IPS-18a (cell line): ENCODE measurements around the gene CHRNA5.
"Not testable (repeated sequence)": the region's sequence is repeated elsewhere in the genome, so short reads cannot be mapped to it uniquely, and the experiment has no call there.

Experiments used
- H3K27ac ChIP-seq: one replicate; pipeline ENCODE4 v1.5.1; 2013; ENCODE audit warnings: low read length
- H3K27me3 ChIP-seq: one replicate; pipeline ENCODE4 v1.6.1; 2013; ENCODE audit warnings: mild to moderate bottlenecking, low read length; ENCODE audit not compliant: control insufficient read depth, insufficient read depth
- H3K36me3 ChIP-seq: one replicate; pipeline ENCODE4 v1.6.1; 2013; ENCODE audit warnings: low read depth, low read length; ENCODE audit not compliant: control insufficient read depth
- H3K4me1 ChIP-seq: one replicate; pipeline ENCODE4 v1.6.1; 2013; ENCODE audit warnings: low read depth, low read length; ENCODE audit not compliant: control insufficient read depth
- H3K4me3 ChIP-seq: one replicate; pipeline ENCODE4 v1.5.1; 2013; ENCODE audit warnings: low read length
- H3K9ac ChIP-seq: one replicate; pipeline ENCODE4 v1.6.1; 2013; ENCODE audit warnings: mild to moderate bottlenecking, low read length, moderate library complexity
- H3K9me3 ChIP-seq: one replicate; pipeline ENCODE4 v1.6.1; 2013; ENCODE audit warnings: low read depth, low read length; ENCODE audit not compliant: control insufficient read depth

The CHRNA5 gene

DNA sequence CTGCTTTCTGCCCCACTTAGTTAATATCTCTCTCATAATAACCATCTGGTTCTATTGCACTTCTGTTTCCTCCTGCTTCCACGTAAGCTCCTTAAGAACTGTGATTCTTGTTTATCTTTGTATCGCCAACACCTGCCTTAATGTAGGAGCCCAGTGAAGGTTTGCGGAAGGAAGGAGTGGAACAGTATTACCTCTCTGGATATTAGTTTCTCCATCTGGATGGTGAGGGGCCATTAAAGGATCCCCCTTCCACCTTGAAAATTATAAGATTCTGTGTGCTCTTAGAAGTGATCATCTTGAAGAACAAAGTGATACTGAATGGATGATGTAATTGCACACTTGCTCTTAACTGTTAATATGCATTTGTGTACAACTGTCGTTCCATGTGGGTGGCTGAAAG is 2.2 kb downstream of the CHRNA5 start:
- no peak overlapping the region for H3K27ac ChIP-seq
- H3K27me3 ChIP-seq: no peaks in the 10 kb centered on the region
- no peaks in the 10 kb centered on the region for H3K4me1 ChIP-seq
- no peak overlapping the region for H3K9ac ChIP-seq
- no peaks in the 10 kb centered on the region for H3K36me3 ChIP-seq
- H3K4me3 ChIP-seq: no peak overlapping the region
- H3K9me3 ChIP-seq: no peaks in the 10 kb centered on the region

DNA sequence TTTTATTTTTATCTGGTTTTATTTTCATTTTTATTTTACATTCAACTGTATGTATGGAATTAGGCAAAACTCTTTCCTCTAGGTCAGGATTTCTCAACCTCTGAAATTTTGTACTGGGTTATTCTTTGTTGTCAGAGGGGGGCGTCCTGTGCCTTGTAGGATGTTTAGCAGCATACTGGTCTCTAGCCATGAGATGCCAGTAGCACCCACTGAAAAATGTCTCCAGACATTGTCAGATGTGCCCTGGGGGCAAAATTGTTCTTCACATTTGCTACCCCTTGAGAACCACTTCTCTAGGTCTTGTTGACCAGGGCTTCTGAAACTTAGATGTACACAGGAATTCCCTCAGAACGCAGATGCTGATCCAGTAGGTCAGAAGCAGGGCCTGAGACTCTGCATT is 5.4 kb downstream of the CHRNA5 start:
- H3K27me3 ChIP-seq: no peaks in the 10 kb centered on the region
- H3K4me3 ChIP-seq: no peak overlapping the region
- H3K4me1 ChIP-seq: no peaks in the 10 kb centered on the region
- no peak overlapping the region for H3K27ac ChIP-seq
- no peaks in the 10 kb centered on the region for H3K36me3 ChIP-seq
- no peak overlapping the region for H3K9ac ChIP-seq
- no peaks in the 10 kb centered on the region for H3K9me3 ChIP-seq

DNA sequence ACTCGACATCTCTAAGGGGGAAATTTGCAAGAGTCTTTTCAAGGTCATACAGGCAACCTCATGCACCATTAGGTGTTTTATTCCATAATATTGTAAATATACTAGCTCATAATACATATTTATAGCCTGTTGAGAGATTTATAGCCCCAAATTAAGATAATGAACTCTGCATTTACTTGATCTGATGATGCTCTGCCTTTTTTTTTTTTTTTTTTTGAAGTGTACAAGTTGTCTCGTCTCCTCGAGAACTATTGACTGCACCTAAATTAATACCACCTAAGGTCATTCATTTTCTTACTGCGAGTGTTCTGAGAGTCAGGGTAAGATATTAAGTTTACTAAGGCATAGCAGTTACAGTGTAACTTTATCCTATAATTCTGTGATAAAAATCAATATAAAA is 6.1 kb downstream of the CHRNA5 start:
- H3K9me3 ChIP-seq: no peaks in the 10 kb centered on the region
- H3K27me3 ChIP-seq: no peaks in the 10 kb centered on the region
- no peaks in the 10 kb centered on the region for H3K36me3 ChIP-seq
- no peak overlapping the region for H3K27ac ChIP-seq
- no peaks in the 10 kb centered on the region for H3K4me1 ChIP-seq
- no peak overlapping the region for H3K4me3 ChIP-seq
- no peak overlapping the region for H3K9ac ChIP-seq

DNA sequence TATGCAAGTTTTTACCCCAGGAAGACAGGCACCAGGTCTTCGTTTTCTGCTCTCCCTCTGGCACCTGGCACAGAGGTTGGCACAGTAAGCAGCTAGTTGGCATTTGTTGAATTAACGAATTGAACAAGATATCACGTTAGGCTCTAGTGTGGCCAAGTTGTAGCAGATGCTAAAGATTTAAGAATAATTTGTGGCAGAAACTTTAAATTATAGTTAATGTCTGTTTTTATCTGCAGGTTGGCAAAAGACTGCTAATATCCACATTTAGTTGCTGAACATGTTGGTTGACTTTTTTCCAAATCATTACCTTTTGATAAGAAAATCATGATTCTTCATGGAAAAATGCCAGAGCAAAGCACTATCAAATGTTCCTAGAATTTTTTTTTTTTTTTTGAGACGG is 8.1 kb downstream of the CHRNA5 start:
- Histone ChIP-seq H3K36me3 (no peaks in the 10 kb centered on the region), H3K9ac (no peak overlapping the region), H3K27ac (no peak overlapping the region), H3K9me3 (no peaks in the 10 kb centered on the region), H3K27me3 (no peaks in the 10 kb centered on the region), H3K4me1 (no peaks in the 10 kb centered on the region), H3K4me3 (no peak overlapping the region)

DNA sequence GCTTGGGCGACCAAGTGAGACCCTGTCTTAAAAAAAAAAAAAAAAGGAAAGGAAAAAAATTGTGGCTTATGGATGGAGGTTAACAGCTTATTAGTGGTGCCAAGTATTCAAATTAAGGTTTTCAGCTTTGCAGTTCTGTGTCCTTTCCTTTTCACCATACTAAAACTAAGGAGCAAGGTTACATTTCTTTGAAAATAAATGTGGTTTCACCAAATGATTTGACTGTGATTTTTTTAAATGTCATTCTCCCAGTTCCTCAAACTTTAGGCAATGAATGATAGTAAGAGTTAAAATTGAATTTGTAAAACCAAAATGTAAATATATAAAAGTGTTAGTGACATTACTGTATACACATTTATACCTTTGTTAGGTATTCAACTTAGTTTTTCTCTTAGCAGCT is 9.6 kb downstream of the CHRNA5 start:
- Histone ChIP-seq H3K9me3 (no peaks in the 10 kb centered on the region), H3K4me1 (no peaks in the 10 kb centered on the region), H3K36me3 (no peaks in the 10 kb centered on the region), H3K9ac (no peak overlapping the region), H3K27ac (no peak overlapping the region), H3K4me3 (no peak overlapping the region), H3K27me3 (no peaks in the 10 kb centered on the region)

DNA sequence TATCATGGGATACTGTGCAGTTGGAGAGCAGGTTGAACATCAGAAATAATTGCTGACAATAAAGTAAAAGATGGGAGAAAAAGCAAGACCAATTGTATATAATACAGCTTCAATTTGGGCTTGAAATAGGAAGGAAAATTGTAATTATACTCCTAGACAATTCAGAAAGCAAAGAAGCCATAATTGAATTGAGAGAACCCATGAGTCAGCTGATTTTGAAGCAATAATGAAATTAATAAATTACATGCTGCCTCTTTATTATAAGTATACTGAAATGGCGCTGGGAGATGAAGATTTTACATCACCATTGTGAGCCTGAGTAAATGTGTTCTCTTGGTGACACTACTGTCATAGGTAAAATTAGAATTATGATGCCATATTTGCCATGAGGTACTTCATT is 32.3 kb downstream of the CHRNA5 start:
- Histone ChIP-seq H3K27ac (no peak overlapping the region), H3K36me3 (peaks cover 18% of the 10 kb centered on the region), H3K4me3 (no peak overlapping the region), H3K4me1 (no peaks in the 10 kb centered on the region), H3K9ac (no peak overlapping the region), H3K9me3 (no peaks in the 10 kb centered on the region), H3K27me3 (no peaks in the 10 kb centered on the region)

DNA sequence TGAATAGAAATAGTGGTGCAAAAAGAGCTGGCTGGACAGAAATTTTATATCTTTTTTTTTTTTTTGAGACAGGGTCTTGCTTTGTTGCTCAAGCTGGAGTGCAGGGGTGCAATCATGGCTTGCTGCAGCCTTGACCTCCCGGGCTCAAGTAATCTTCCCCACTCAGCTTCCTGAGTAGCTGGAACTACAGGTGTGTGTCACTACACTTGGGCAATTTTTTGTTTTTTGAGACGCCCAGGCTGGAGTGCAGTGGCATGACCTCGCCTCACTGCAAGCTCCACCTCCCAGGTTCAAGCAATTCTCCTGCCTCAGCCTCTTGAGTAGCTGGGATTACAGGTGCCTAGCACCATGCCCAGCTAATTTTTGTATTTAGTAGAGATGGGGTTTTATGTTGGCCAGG is 33.0 kb downstream of the CHRNA5 start:
- H3K9ac ChIP-seq: no peak overlapping the region
- no peaks in the 10 kb centered on the region for H3K27me3 ChIP-seq
- no peaks in the 10 kb centered on the region for H3K4me1 ChIP-seq
- H3K36me3 ChIP-seq: peaks cover 14% of the 10 kb centered on the region
- no peak overlapping the region for H3K27ac ChIP-seq
- H3K4me3 ChIP-seq: no peak overlapping the region
- no peaks in the 10 kb centered on the region for H3K9me3 ChIP-seq

DNA sequence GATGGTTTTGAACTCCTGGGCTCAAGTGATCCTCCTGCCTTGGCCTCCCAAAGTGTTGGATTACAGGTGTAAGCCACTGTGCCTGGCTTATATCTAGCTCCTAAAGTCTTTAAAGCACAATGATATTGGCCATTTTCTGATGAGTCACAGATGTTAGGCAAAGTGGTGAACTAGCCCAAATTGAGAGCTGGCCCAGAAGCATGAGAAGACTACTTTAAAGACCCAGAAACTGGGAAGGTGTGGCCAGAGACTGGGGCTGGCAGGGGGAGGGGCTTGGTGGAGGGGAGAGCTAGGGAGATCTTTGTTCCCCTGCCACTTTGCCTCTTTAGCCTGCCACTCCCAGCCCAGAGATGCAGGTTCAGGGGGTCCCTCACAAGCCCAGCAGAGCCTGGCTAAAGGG is 33.9 kb downstream of the CHRNA5 start:
- H3K4me1 ChIP-seq: no peaks in the 10 kb centered on the region
- no peak overlapping the region for H3K27ac ChIP-seq
- no peak overlapping the region for H3K4me3 ChIP-seq
- no peaks in the 10 kb centered on the region for H3K27me3 ChIP-seq
- H3K36me3 ChIP-seq: peaks cover 7% of the 10 kb centered on the region
- no peaks in the 10 kb centered on the region for H3K9me3 ChIP-seq
- no peak overlapping the region for H3K9ac ChIP-seq

DNA sequence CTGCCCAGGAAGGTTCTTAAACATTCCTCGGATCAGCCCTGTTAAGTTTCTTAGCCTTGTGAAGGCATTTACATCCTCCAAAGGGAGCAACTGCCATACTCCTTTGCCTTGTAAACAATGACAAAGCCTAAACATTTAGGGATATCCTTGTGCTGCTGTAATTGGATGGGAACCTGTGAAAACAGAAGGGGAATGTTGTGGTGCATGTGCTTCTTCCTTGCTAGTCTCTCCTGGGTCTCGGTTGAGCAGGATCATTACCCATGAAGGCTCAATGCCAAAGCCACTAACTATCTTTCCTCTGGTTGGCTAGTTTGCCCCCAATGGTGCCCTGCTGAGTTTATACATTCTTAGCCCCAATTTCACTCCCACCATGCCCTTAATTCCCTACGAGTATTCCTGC is 38.1 kb downstream of the CHRNA5 start:
- no peaks in the 10 kb centered on the region for H3K36me3 ChIP-seq

DNA sequence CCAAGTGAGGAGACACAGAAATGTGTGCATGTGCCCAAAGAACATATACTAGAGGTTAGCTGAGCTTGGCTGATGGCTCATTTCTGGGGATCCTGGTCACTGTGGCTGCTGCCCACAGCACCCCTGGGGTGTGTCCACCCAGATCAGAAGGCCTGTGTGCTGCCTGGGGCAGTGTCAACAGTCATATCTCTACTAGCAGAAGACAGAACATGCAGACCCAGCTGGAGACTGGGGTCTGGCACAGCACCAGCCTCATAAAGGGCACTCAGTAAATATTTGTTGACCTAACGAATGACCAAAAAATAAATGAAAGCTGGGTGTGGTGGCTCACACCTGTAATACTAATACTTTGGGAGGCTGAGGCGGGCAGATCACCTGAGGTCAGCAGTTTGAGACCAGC is 39.1 kb downstream of the CHRNA5 start:
- Histone ChIP-seq H3K27ac (no peak overlapping the region), H3K9ac (no peak overlapping the region), H3K4me1 (no peaks in the 10 kb centered on the region), H3K27me3 (no peaks in the 10 kb centered on the region), H3K36me3 (no peaks in the 10 kb centered on the region), H3K4me3 (no peak overlapping the region), H3K9me3 (peaks cover 3% of the 10 kb centered on the region)

More for the DNA sequence above, 38.1 kb downstream of the CHRNA5 start:
- H3K27ac ChIP-seq: no peak overlapping the region
- H3K27me3 ChIP-seq: no peaks in the 10 kb centered on the region
- no peaks in the 10 kb centered on the region for H3K4me1 ChIP-seq
- no peak overlapping the region for H3K4me3 ChIP-seq
- H3K9me3 ChIP-seq: peaks cover 3% of the 10 kb centered on the region
- H3K9ac ChIP-seq: no peak overlapping the region

DNA sequence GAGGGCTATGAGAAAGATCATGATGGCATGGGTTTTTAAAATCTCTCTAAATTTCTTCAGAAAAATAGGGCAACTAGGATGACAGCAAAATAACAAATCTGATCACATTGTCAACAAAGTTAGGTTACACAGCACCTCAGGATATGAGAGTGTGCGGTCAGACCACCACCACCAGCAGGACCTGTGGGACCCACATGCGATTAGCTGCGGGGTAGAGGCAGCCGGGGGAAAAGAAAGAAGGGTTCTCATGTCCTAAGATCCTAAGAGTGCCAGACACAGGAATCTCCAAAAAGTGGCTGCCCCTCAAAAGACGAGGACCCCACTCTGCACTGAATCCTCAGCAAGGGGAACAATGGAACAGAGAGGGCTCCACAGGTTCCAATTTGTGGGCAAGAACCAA is 39.9 kb downstream of the CHRNA5 start:
- no peak overlapping the region for H3K27ac ChIP-seq
- H3K9me3 ChIP-seq: peaks cover 3% of the 10 kb centered on the region
- H3K36me3 ChIP-seq: no peaks in the 10 kb centered on the region
- H3K27me3 ChIP-seq: no peaks in the 10 kb centered on the region
- H3K9ac ChIP-seq: no peak overlapping the region
- H3K4me1 ChIP-seq: no peaks in the 10 kb centered on the region
- H3K4me3 ChIP-seq: no peak overlapping the region

DNA sequence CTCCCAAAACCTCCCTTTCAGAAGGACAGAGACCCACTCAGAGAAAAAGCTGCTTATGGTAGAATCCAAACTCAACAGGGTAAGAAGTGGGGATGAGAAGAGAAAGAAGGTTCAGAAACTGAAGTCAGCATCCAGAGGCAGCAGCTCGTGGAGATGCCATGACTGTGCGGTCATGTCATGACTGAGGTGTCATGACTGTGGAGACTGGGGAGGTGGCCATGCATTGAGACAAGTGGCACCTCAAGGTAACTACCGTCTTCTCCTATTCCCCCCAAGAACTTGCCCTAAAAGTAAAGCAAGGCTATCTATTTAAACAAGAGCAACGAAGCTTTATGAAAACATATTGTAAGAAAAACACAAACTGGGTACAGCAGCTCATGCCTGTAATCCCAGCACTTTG is 40.4 kb downstream of the CHRNA5 start:
- Histone ChIP-seq H3K27ac (no peak overlapping the region), H3K9me3 (peaks cover 3% of the 10 kb centered on the region), H3K4me1 (no peaks in the 10 kb centered on the region), H3K4me3 (no peak overlapping the region), H3K9ac (no peak overlapping the region), H3K27me3 (no peaks in the 10 kb centered on the region), H3K36me3 (no peaks in the 10 kb centered on the region)

DNA sequence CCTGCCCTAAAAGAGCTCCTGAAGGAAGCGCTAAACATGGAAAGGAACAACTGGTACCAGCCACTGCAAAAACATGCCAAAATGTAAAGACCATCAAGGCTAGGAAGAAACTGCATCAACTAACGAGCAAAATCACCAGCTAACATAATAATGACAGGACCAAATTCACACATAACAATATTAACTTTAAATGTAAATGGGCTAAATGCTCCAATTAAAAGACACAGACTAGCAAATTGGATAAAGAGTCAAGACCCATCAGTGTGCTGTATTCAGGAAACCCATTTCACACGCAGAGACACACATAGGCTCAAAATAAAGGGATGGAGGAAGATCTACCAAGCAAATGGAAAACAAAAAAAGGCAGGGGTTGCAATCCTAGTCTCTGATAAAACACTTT is 44.2 kb downstream of the CHRNA5 start:
- not testable (repeated sequence) for H3K9me3 ChIP-seq, H3K4me3 ChIP-seq, H3K27ac ChIP-seq, H3K27me3 ChIP-seq, H3K36me3 ChIP-seq, H3K4me1 ChIP-seq, H3K9ac ChIP-seq
